HEK293 (cell line): ENCODE measurements around the gene COPB1.

Experiments
- HOXA7 ChIP-seq: sonication (generic); formaldehyde crosslinking; IDR thresholded peaks from 2 replicates; pipeline ENCODE4 v1.8.1; 2022; ENCODE audit warnings: missing genetic modification reagents, borderline replicate concordance
- MYNN ChIP-seq: fragments of 450-650 bp; formaldehyde crosslinking; IDR thresholded peaks from 2 replicates; pipeline ENCODE4 v1.5.1; 2016; ENCODE audit warnings: missing biosample characterization, missing genetic modification characterization, borderline replicate concordance
- MZF1 ChIP-seq: fragments of 450-650 bp; formaldehyde crosslinking; IDR thresholded peaks from 2 replicates; pipeline ENCODE4 v1.5.1; 2017; ENCODE audit warnings: missing biosample characterization, missing genetic modification characterization, borderline replicate concordance
- ZBTB20 ChIP-seq: fragments of 450-650 bp; formaldehyde crosslinking; IDR thresholded peaks from 2 replicates; pipeline ENCODE4 v1.5.1; 2016; ENCODE audit warnings: missing biosample characterization, missing genetic modification characterization
- ZBTB21 ChIP-seq: fragments of 450-650 bp; formaldehyde crosslinking; IDR thresholded peaks from 2 replicates; pipeline ENCODE4 v1.5.1; 2017; ENCODE audit warnings: missing biosample characterization, missing genetic modification characterization
- ZNF707 ChIP-seq: fragments of 450-650 bp; formaldehyde crosslinking; IDR thresholded peaks from 2 replicates; pipeline ENCODE4 v1.5.1; 2016; ENCODE audit warnings: missing biosample characterization, missing genetic modification characterization
- TF ChIP-seq, protein P1 (sequence below): fragments of 450-650 bp; formaldehyde crosslinking; IDR thresholded peaks from 2 replicates; pipeline ENCODE4 v1.5.1; 2016; ENCODE audit warnings: missing biosample characterization, missing genetic modification characterization

- TF ChIP-seq HOXA7 (CRISPR knock-in tag) (no peak), ZBTB20 (no peak; the same call in 1 of the 2 replicates), MZF1 (tag by site-specific recombination) (no peak), ZBTB21 (tag by site-specific recombination) (peak; percentile 78), ZNF707 (no peak), MYNN (tag by site-specific recombination) (no peak)
- TF ChIP-seq, protein P1, sequence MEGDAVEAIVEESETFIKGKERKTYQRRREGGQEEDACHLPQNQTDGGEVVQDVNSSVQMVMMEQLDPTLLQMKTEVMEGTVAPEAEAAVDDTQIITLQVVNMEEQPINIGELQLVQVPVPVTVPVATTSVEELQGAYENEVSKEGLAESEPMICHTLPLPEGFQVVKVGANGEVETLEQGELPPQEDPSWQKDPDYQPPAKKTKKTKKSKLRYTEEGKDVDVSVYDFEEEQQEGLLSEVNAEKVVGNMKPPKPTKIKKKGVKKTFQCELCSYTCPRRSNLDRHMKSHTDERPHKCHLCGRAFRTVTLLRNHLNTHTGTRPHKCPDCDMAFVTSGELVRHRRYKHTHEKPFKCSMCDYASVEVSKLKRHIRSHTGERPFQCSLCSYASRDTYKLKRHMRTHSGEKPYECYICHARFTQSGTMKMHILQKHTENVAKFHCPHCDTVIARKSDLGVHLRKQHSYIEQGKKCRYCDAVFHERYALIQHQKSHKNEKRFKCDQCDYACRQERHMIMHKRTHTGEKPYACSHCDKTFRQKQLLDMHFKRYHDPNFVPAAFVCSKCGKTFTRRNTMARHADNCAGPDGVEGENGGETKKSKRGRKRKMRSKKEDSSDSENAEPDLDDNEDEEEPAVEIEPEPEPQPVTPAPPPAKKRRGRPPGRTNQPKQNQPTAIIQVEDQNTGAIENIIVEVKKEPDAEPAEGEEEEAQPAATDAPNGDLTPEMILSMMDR (tag by site-specific recombination) = no peak
Measured at GRCh38 chr11:14422052-14422813, 77.4 kb downstream of the COPB1 start.
